ENCODE measurements around the gene URI1.

Gene URI1

DNA sequence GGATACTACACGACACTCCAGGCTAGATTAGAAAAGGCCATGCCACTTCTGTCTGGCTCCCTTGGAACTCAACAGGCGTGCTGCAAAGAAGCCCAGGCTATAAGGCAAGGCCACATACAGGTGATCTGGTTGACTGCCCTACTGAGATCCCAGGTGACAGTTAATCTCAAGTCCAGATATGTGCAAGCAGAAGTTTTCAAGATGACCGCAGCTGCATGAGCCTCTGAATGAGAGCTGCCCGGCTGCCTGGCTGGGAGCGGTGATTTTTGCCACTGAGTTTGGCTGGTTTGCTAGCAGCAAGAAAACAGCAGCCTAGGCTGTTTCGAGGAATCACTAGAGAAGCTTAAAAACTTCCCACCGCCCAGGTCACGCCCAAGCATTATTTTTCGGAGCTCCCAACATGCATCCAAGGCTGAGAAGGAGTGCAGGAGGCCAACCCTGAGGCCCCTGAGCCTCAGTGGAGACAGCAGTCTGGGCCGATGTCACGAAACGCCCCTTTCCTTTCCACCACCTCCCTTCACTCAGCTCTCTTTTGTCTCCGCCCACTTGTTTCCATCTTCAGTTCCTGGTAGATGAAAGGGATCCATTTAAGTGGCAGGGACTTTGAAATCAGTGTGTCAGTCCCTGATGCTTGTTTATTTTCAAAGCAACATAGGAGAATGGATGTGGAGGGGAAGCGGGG is 14.0 kb upstream of the URI1 start:
- Histone ChIP-seq H2AFZ (ENCODE audit: low read depth) (no peak overlapping the region), H4K20me1 (ENCODE audit: insufficient read depth) (no peaks in the 10 kb centered on the region), H3K27me3 (ENCODE audit: insufficient read depth, low read depth) (no peaks in the 10 kb centered on the region), H3K36me3 (ENCODE audit: insufficient read depth) (no peaks in the 10 kb centered on the region), H3K27ac (no peak overlapping the region), H3K4me3 (IDR thresholded peaks at IDR 0.05; ENCODE audit: insufficient read depth, low read depth, low read length) (no peak overlapping the region), H3K4me1 (ENCODE audit: low read depth, poor library complexity, severe bottlenecking) (no peaks in the 10 kb centered on the region), H3K9ac (no peak overlapping the region), H3K79me2 (ENCODE audit: insufficient read depth, low read depth) (no peaks in the 10 kb centered on the region), H3K4me2 (no peak overlapping the region)
- TF ChIP-seq, protein P1, sequence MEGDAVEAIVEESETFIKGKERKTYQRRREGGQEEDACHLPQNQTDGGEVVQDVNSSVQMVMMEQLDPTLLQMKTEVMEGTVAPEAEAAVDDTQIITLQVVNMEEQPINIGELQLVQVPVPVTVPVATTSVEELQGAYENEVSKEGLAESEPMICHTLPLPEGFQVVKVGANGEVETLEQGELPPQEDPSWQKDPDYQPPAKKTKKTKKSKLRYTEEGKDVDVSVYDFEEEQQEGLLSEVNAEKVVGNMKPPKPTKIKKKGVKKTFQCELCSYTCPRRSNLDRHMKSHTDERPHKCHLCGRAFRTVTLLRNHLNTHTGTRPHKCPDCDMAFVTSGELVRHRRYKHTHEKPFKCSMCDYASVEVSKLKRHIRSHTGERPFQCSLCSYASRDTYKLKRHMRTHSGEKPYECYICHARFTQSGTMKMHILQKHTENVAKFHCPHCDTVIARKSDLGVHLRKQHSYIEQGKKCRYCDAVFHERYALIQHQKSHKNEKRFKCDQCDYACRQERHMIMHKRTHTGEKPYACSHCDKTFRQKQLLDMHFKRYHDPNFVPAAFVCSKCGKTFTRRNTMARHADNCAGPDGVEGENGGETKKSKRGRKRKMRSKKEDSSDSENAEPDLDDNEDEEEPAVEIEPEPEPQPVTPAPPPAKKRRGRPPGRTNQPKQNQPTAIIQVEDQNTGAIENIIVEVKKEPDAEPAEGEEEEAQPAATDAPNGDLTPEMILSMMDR (conservative IDR thresholded peaks at IDR 0.05; ENCODE audit: low read depth, low read length), result no peak

DNA sequence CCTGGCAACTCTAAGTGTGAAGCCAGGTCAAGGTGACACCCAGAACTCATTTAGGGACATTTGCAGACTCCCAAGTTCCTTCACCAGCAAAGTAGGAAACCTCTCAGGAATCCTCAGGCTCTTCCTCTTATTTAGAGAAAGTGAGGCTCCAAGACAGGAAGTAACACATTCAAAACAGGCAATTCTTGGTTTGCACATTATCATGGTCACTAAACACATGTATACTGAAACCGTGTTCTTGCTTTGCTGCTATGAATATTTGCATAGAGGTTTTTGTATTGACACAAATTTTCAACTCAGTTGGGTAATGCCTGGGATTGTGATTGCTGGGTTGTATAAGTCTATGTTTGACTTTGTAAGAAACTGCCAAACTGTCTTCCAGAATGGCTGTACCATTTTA is 13.2 kb upstream of the URI1 start:
- Histone ChIP-seq H3K36me3 (ENCODE audit: insufficient read depth) (no peaks in the 10 kb centered on the region), H3K4me2 (no peak overlapping the region), H3K27me3 (ENCODE audit: insufficient read depth, low read depth) (no peaks in the 10 kb centered on the region), H3K9ac (no peak overlapping the region), H4K20me1 (ENCODE audit: insufficient read depth) (no peaks in the 10 kb centered on the region), H2AFZ (ENCODE audit: low read depth) (no peak overlapping the region), H3K4me1 (ENCODE audit: low read depth, poor library complexity, severe bottlenecking) (no peaks in the 10 kb centered on the region), H3K27ac (no peak overlapping the region), H3K4me3 (IDR thresholded peaks at IDR 0.05; ENCODE audit: insufficient read depth, low read depth, low read length) (no peak overlapping the region), H3K79me2 (ENCODE audit: insufficient read depth, low read depth) (no peaks in the 10 kb centered on the region)
- TF ChIP-seq, protein P1 (conservative IDR thresholded peaks at IDR 0.05; ENCODE audit: low read depth, low read length), result no peak

DNA sequence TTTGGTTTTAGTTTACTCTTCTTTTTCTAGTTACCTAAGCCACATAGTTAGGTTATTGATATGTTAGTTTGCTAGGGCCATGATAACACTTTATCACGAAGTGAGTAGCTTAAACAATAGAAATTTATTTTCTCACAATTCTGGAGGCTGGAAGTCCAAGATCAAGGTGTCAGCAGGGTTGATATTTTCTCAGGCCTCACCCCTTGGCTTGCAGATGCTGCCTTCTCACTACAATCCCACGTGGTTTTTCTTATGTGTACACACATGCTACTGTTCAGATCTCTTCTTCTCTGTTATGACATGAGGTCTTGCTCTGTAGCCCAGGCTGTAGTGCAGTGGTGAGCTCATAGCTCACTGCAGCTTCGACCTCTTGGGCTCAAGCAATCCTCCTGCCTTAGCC is 7.8 kb upstream of the URI1 start:
- no peaks in the 10 kb centered on the region for H3K27me3 ChIP-seq (ENCODE audit: insufficient read depth, low read depth)
- no peak overlapping the region for H3K27ac ChIP-seq
- H4K20me1 ChIP-seq (ENCODE audit: insufficient read depth), result no peaks in the 10 kb centered on the region
- no peak overlapping the region for H2AFZ ChIP-seq (ENCODE audit: low read depth)
- TF ChIP-seq, protein P1 (conservative IDR thresholded peaks at IDR 0.05; ENCODE audit: low read depth, low read length), result no peak
- H3K4me1 ChIP-seq (ENCODE audit: low read depth, poor library complexity, severe bottlenecking), result no peaks in the 10 kb centered on the region
- no peak overlapping the region for H3K4me3 ChIP-seq (IDR thresholded peaks at IDR 0.05; ENCODE audit: insufficient read depth, low read depth, low read length)
- H3K4me2 ChIP-seq, result no peak overlapping the region
- no peaks in the 10 kb centered on the region for H3K79me2 ChIP-seq (ENCODE audit: insufficient read depth, low read depth)
- no peak overlapping the region for H3K9ac ChIP-seq
- H3K36me3 ChIP-seq (ENCODE audit: insufficient read depth), result no peaks in the 10 kb centered on the region

DNA sequence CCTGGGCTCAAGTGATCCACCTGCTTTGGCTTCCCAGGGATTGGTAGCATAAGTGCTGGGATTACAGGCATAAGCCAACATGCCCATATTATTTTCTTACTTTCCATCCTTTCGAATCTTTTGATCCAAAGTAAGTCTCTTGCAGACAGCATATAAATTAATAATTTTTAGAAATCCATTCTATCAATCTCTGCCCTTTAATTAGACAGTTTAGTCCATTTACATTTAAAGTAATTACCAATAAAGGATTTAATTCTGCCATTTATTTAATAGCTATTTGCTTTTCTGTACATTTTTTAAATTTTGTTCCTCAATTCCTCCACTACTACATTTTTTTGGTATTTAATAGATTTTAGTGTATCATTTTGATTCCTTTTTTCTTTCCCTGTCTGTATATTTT is 7.3 kb upstream of the URI1 start:
- no peak overlapping the region for H3K4me3 ChIP-seq (IDR thresholded peaks at IDR 0.05; ENCODE audit: insufficient read depth, low read depth, low read length)
- no peak overlapping the region for H3K27ac ChIP-seq
- H4K20me1 ChIP-seq (ENCODE audit: insufficient read depth), result no peaks in the 10 kb centered on the region
- no peak overlapping the region for H2AFZ ChIP-seq (ENCODE audit: low read depth)
- H3K36me3 ChIP-seq (ENCODE audit: insufficient read depth), result no peaks in the 10 kb centered on the region
- no peaks in the 10 kb centered on the region for H3K79me2 ChIP-seq (ENCODE audit: insufficient read depth, low read depth)
- no peak overlapping the region for H3K9ac ChIP-seq
- no peaks in the 10 kb centered on the region for H3K27me3 ChIP-seq (ENCODE audit: insufficient read depth, low read depth)
- TF ChIP-seq, protein P1 (conservative IDR thresholded peaks at IDR 0.05; ENCODE audit: low read depth, low read length), result no peak
- H3K4me1 ChIP-seq (ENCODE audit: low read depth, poor library complexity, severe bottlenecking), result no peaks in the 10 kb centered on the region
- no peak overlapping the region for H3K4me2 ChIP-seq

Measured in KMS-11 (cell line).